HepG2 (cell line): ENCODE results near the gene BABAM1. TPM values are rescaled to one million over a fixed set of nuclear protein-coding genes. Genes with fewer than 3 reads are reported as not detected.
"Not testable (repeated sequence)": the region's sequence is repeated elsewhere in the genome, so short reads cannot be mapped to it uniquely, and the experiment has no call there.

Experiments used
- ATAC-seq: fragments of 200-7000 bp; cut with Tn5 transposase; 3 replicates; pipeline ENCODE4 v1.9.1; 2020; ENCODE audit warnings: mild to moderate bottlenecking, moderate library complexity
- BruUV-seq: library from RNA; stranded (reverse); fragments of 400-500 nt; replicated peaks from 2 replicates; lab custom pipeline; 2021; lab: Mats Ljungman, UMichigan
- CTCF ChIA-PET: fragments of 300-600 bp; formaldehyde crosslinking; extraction: SDS; loops from one replicate; lab custom pipeline; 2021; ENCODE audit warnings: low total read pairs, inconsistent platforms, low intra/inter-chr PET ratio; lab: Yijun Ruan, JAX
- POLR2A ChIA-PET: fragments of 350-600 bp; sonication (Branson Sonifier 250); formaldehyde crosslinking; loops from one replicate; lab custom pipeline; 2020; ENCODE audit warnings: antibody characterized with exemption, inconsistent platforms; lab: Yijun Ruan, JAX
- DNase-seq: peaks from one replicate; pipeline ENCODE4 v3.0.0-alpha.2; 2015; ENCODE audit warnings: low spot score
- FAIRE-seq: peaks from 3 replicates; lab custom pipeline; 2011; peaks lifted over from hg19 to GRCh38; lab: Jason Lieb, UNC
- H2AFZ ChIP-seq: one replicate; pipeline ENCODE4 v1.6.1; 2011; ENCODE audit warnings: low read length, inconsistent platforms
- H3K27ac ChIP-seq: fragments of 300-600 bp; 3 replicates; pipeline ENCODE4 v1.8.0; 2011; ENCODE audit warnings: mixed run types, mild to moderate bottlenecking, mixed read lengths, low read length, inconsistent platforms; ENCODE audit not compliant: insufficient read depth; ENCODE audit errors: extremely low read length
- H3K27me3 ChIP-seq, 2 experiments: fragments of 200-600 bp in 1 of 2; 2 replicates in 1 of 2; 3 replicates in 1 of 2; pipeline versions ENCODE4 v1.6.0 to v1.8.0; 2011; ENCODE audit warnings: low read length in 2 of 2, mild to moderate bottlenecking in 2 of 2, moderate library complexity in 2 of 2, inconsistent platforms in 1 of 2; ENCODE audit not compliant: insufficient read depth in 2 of 2, control insufficient read depth in 1 of 2
- H3K36me3 ChIP-seq, 2 experiments: fragments of 200-600 bp in 1 of 2; replicated peaks in 1 of 2; 2 replicates in 1 of 2; 3 replicates in 1 of 2; pipeline versions ENCODE4 v1.5.1 to v1.8.0; 2011; ENCODE audit warnings: low read length in 2 of 2, inconsistent platforms in 1 of 2; ENCODE audit not compliant: insufficient read depth in 2 of 2, control insufficient read depth in 1 of 2
- H3K4me1 ChIP-seq: 2 replicates; pipeline ENCODE4 v1.5.1; 2012; ENCODE audit warnings: low read length, inconsistent platforms; ENCODE audit not compliant: insufficient read depth
- H3K4me2 ChIP-seq: 2 replicates; pipeline ENCODE4 v1.6.0; 2011; ENCODE audit warnings: low read depth, low read length, inconsistent platforms
- H3K4me3 ChIP-seq, 3 experiments: fragments of 200-600 bp in 1 of 3; sonication (generic), shearing (Covaris generic) in 1 of 3; replicated peaks in 1 of 3; 2 replicates each; pipeline ENCODE4 v1.5.1; 2011 to 2016; ENCODE audit warnings: low read length in 3 of 3, inconsistent platforms in 2 of 3, low read depth in 2 of 3, mild to moderate bottlenecking in 2 of 3, control low read depth in 1 of 3, mixed read lengths in 1 of 3; ENCODE audit not compliant: insufficient read depth in 1 of 3
- H3K79me2 ChIP-seq: one replicate; pipeline ENCODE4 v1.6.1; 2011; ENCODE audit warnings: low read length, inconsistent platforms; ENCODE audit not compliant: insufficient read depth
- H3K9ac ChIP-seq: 2 replicates; pipeline ENCODE4 v1.6.0; 2011; ENCODE audit warnings: mild to moderate bottlenecking, low read depth, low read length, inconsistent platforms; ENCODE audit not compliant: insufficient read depth
- H3K9me3 ChIP-seq: 2 replicates; pipeline ENCODE4 v1.5.1; 2012; ENCODE audit warnings: mild to moderate bottlenecking, low read length
- H4K20me1 ChIP-seq: 2 replicates; pipeline ENCODE4 v1.6.0; 2011; ENCODE audit warnings: inconsistent platforms, mild to moderate bottlenecking, low read length, moderate library complexity; ENCODE audit not compliant: insufficient read depth
- HMG20A ChIP-seq: IDR thresholded peaks from 2 replicates; pipeline ENCODE4 v1.6.1; 2016; ENCODE audit warnings: borderline replicate concordance
- KLF16 ChIP-seq, 2 experiments: sonication (generic) in 1 of 2; formaldehyde crosslinking in 1 of 2; IDR thresholded peaks; 2 replicates each; pipeline versions ENCODE4 v1.6.1 to v1.8.0; 2016 to 2023; ENCODE audit warnings: missing genetic modification reagents in 2 of 2, missing compliant biosample characterization in 1 of 2
- SRSF9 ChIP-seq: fragments of 200-400 bp; formaldehyde crosslinking; IDR thresholded peaks from 2 replicates; pipeline ENCODE4 v1.6.1; 2018; ENCODE audit warnings: borderline replicate concordance, mild to moderate bottlenecking, low read depth, low read length; ENCODE audit not compliant: insufficient read depth, poor library complexity, severe bottlenecking
- ZNF121 ChIP-seq: sonication (generic); formaldehyde crosslinking; IDR thresholded peaks from 2 replicates; pipeline ENCODE4 v1.5.0; 2020; ENCODE audit warnings: mild to moderate bottlenecking, missing genetic modification reagents
- ZNF263 ChIP-seq: sonication (generic); formaldehyde crosslinking; IDR thresholded peaks from 2 replicates; pipeline ENCODE4 v1.4.0; 2020; ENCODE audit warnings: missing genetic modification reagents
- ZNF607 ChIP-seq: sonication (generic); formaldehyde crosslinking; IDR thresholded peaks from 2 replicates; pipeline ENCODE4 v1.5.1; 2020; ENCODE audit warnings: missing genetic modification reagents, mild to moderate bottlenecking, borderline replicate concordance
- WGBS: methylation state at CpG from one replicate; pipeline ENCODE4 v1.1.6; 2017; ENCODE audit warnings: low lambda C conversion rate; 5-methylcytosine and 5-hydroxymethylcytosine counted together
- in situ Hi-C: cut with HindIII; loops from 2 replicates; pipeline ENCODE4 v1.10.0; 2017; ENCODE audit warnings: low pct_unique_long_range_greater_than_20kb; ENCODE audit not compliant: extremely low pct_ligation_motif_present
- intact Hi-C: fragments of 100-400 bp; cut with micrococcal nuclease; formaldehyde crosslinking; loops from one replicate; pipeline ENCODE4 v1.10.0; 2022; ENCODE audit not compliant: unreplicated experiment
- polyA plus RNA-seq, 8 experiments: library from polyadenylated mRNA; depleted of rRNA in 3 of 8; stranded (reverse) in 7 of 8; unstranded in 1 of 8; fragments of >200 nt; fragmentation: Illumina TruSeq in 4 of 8; extraction: Trizol in 4 of 8; gene quantifications; 2 replicates each; pipeline versions ENCODE4 v1.2.1 to v1.2.3, GENCODE V29; 2011 to 2016; ENCODE audit warnings: low read depth in 4 of 8, missing spikeins in 1 of 8, mixed read lengths in 1 of 8; ENCODE audit not compliant: insufficient read depth in 1 of 8
- total RNA-seq, 5 experiments: library from RNA; depleted of rRNA; stranded (reverse); fragments of >200 nt; fragmentation: Illumina TruSeq; extraction: Trizol; gene quantifications; 2 replicates each; pipeline ENCODE4 v1.2.3, GENCODE V29; 2016; ENCODE audit warnings: low read depth in 1 of 5
- TF ChIP-seq, protein P1 (sequence below), 2 experiments: sonication (generic) in 1 of 2; formaldehyde crosslinking in 1 of 2; IDR thresholded peaks; 2 replicates each; pipeline versions ENCODE4 v1.4.0 to v1.6.1; 2018 to 2020; ENCODE audit warnings: missing genetic modification reagents in 2 of 2, borderline replicate concordance in 1 of 2, low read depth in 1 of 2, mild to moderate bottlenecking in 1 of 2, missing biosample characterization in 1 of 2
- TF ChIP-seq, protein P2 (sequence below): sonication (generic); formaldehyde crosslinking; IDR thresholded peaks from 2 replicates; pipeline ENCODE4 v1.4.0; 2020; ENCODE audit warnings: missing genetic modification reagents, borderline replicate concordance

The BABAM1 gene
- total and polyA plus RNA-seq, 2 of the 13 experiments (the other 11 are each of a cell fraction or from before 2014, with no cell fraction given), result 70.0 to 82.0 TPM

DNA sequence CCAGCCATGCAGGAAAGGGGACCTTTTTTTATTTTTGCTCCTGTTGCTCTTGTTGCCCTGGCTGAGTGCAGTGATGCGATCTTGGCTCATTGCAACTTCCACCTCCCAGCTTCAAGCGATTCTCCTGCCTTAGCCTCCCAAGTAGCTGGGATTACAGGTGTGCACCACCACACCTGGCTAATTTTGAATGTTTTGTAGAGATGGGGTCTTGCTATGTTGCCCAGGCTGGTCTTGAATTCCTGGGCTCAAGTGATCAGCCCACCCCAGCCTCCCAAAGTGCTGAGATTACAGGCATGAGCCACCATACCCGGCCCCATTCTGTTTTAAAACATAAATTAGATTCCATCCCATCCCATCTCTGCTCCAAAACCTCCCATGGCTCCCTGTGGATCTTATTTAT lies 7.6 kb downstream of the BABAM1 start:
- H3K36me3 ChIP-seq, result peaks cover 17 to 47% of the 10 kb centered on the region in 2 experiments
- H3K9me3 ChIP-seq, H3K4me2 ChIP-seq, BruUV-seq, H2AFZ ChIP-seq, H3K4me3 ChIP-seq, H3K27ac ChIP-seq, in situ Hi-C loops, ATAC-seq, H3K27me3 ChIP-seq, H3K9ac ChIP-seq, DNase-seq, H4K20me1 ChIP-seq, FAIRE-seq, H3K79me2 ChIP-seq, intact Hi-C loops, CTCF ChIA-PET, H3K4me1 ChIP-seq: not testable (repeated sequence)
- POLR2A ChIA-PET, result interaction anchor here (0.8 kb wide), 1 partner anchor 59 kb away, joined by 3 read pairs; the partner anchor contains the start of gene USE1
- WGBS, result 96% methylated on average over 3 of the region's 3 CpGs
- peak; percentile 55; the same call in 1 of the 2 replicates for TF ChIP-seq ZNF121

DNA sequence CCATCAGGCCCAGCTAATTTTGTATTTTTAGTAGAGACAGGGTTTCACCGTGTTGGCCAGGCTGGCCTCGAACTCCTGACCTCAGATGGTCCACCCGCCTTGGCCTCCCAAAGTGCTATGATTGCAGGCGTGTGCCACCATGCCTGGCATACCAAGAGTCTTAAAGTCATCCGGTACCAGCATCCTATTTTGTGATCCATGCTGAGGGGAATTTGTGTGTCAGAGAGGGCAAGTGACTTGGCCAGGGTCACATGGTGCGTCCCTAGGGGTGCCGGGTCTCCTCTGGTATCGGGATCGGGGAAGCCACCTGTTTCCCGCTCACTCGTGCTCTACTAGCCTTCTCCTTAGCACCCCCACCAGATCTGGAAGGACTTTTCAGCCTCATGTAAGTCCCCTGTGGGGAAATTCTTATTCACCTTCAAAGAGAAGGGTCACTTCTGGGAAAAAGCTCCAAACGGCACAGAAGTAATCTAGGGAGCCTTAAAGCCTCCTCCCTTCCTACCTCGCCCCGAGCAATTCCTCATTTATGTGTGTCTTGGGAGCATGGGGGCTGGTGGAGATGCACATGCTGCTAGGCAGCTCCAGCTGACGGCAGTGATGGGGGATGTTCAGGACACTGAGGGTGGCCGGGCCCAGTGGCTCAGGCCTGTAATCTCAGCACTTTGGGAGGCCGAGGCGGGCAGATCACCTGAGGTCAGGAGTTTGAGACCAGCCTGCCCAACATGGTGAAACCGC lies 8.4 kb downstream of the BABAM1 start:
- H3K36me3 ChIP-seq, result peaks cover 17 to 47% of the 10 kb centered on the region in 2 experiments
- in situ Hi-C loops (no loop called here), intact Hi-C loops (no loop called here)
- no peak overlapping the region for H2AFZ ChIP-seq
- FAIRE-seq (no peak), ATAC-seq (no peak), DNase-seq (no peak)
- H3K9ac ChIP-seq, result no peak overlapping the region
- H3K27me3 ChIP-seq, result no peaks in the 10 kb centered on the region
- ChIA-PET POLR2A (interaction anchor here (1.5 kb wide), 1 partner anchor 9 kb away, joined by 3 read pairs; the partner anchor contains the start of gene BABAM1), CTCF (no interaction called here)
- H3K9me3 ChIP-seq, result no peaks in the 10 kb centered on the region
- no peak overlapping the region for H3K4me3 ChIP-seq
- BruUV-seq, result no TSS peak
- H4K20me1 ChIP-seq, result no peaks in the 10 kb centered on the region
- H3K4me2 ChIP-seq, result no peak overlapping the region
- no peak overlapping the region for H3K27ac ChIP-seq
- 97% methylated on average over 18 of the region's 19 CpGs for WGBS
- no peaks in the 10 kb centered on the region for H3K79me2 ChIP-seq
- no peaks in the 10 kb centered on the region for H3K4me1 ChIP-seq
- TF ChIP-seq, protein P1, sequence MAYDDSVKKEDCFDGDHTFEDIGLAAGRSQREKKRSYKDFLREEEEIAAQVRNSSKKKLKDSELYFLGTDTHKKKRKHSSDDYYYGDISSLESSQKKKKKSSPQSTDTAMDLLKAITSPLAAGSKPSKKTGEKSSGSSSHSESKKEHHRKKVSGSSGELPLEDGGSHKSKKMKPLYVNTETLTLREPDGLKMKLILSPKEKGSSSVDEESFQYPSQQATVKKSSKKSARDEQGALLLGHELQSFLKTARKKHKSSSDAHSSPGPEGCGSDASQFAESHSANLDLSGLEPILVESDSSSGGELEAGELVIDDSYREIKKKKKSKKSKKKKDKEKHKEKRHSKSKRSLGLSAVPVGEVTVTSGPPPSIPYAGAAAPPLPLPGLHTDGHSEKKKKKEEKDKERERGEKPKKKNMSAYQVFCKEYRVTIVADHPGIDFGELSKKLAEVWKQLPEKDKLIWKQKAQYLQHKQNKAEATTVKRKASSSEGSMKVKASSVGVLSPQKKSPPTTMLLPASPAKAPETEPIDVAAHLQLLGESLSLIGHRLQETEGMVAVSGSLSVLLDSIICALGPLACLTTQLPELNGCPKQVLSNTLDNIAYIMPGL (CRISPR knock-in tag; IDR thresholded peaks at IDR 0.05; ENCODE audit: borderline replicate concordance in 1 of 2, low read depth in 1 of 2), result no peak
- TF ChIP-seq SRSF9 (no peak), HMG20A (CRISPR knock-in tag) (no peak), ZNF607 (CRISPR knock-in tag) (no peak), ZNF263 (CRISPR knock-in tag) (no peak), KLF16 (CRISPR knock-in tag; IDR thresholded peaks at IDR 0.05) (no peak)
- TF ChIP-seq, protein P2, sequence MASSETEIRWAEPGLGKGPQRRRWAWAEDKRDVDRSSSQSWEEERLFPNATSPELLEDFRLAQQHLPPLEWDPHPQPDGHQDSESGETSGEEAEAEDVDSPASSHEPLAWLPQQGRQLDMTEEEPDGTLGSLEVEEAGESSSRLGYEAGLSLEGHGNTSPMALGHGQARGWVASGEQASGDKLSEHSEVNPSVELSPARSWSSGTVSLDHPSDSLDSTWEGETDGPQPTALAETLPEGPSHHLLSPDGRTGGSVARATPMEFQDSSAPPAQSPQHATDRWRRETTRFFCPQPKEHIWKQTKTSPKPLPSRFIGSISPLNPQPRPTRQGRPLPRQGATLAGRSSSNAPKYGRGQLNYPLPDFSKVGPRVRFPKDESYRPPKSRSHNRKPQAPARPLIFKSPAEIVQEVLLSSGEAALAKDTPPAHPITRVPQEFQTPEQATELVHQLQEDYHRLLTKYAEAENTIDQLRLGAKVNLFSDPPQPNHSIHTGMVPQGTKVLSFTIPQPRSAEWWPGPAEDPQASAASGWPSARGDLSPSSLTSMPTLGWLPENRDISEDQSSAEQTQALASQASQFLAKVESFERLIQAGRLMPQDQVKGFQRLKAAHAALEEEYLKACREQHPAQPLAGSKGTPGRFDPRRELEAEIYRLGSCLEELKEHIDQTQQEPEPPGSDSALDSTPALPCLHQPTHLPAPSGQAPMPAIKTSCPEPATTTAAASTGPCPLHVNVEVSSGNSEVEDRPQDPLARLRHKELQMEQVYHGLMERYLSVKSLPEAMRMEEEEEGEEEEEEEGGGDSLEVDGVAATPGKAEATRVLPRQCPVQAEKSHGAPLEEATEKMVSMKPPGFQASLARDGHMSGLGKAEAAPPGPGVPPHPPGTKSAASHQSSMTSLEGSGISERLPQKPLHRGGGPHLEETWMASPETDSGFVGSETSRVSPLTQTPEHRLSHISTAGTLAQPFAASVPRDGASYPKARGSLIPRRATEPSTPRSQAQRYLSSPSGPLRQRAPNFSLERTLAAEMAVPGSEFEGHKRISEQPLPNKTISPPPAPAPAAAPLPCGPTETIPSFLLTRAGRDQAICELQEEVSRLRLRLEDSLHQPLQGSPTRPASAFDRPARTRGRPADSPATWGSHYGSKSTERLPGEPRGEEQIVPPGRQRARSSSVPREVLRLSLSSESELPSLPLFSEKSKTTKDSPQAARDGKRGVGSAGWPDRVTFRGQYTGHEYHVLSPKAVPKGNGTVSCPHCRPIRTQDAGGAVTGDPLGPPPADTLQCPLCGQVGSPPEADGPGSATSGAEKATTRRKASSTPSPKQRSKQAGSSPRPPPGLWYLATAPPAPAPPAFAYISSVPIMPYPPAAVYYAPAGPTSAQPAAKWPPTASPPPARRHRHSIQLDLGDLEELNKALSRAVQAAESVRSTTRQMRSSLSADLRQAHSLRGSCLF (CRISPR knock-in tag), result no peak
